Placental pericyte (primary cell): ENCODE measurements around the gene ZBTB8A. TPM values are rescaled to one million over a fixed set of nuclear protein-coding genes. Genes with fewer than 3 reads are reported as not detected.

Experiments
- small RNA-seq: library from RNA; depleted of rRNA; stranded (forward); fragments of <200 nt; gene quantifications from one replicate; pipeline ENCODE3, GENCODE V24; 2012; ENCODE audit warnings: low replicate concordance
- total RNA-seq: library from RNA; depleted of rRNA; stranded (reverse); fragments of >200 nt; gene quantifications from 2 replicates; pipeline ENCODE4 v1.2.3, GENCODE V29; 2012

The ZBTB8A gene
- 5.2 and 8.1 TPM in 2 replicates for total RNA-seq

GRCh38 chr1:32538887-32539583 lies at the start of gene ZBTB8A:
TSS of gene ZBTB8A (plus strand) at chr1:32539427. CDS start at chr1:32592932, 53,505 bp downstream.

GRCh38 chr1:32650248-32650751 lies 111.1 kb downstream of the ZBTB8A start, which contains the start of gene ZBTB8OS:
TSS of gene ZBTB8OS (minus strand) at chr1:32650550. CDS start at chr1:32650529, 21 bp downstream.

GRCh38 chr1:32650752-32651460 lies 111.7 kb downstream of the ZBTB8A start, which contains the start of gene RBBP4:
TSS of gene RBBP4 (plus strand) at chr1:32651208. CDS start at chr1:32651307, 99 bp downstream.

Small RNA genes within 50 kb of the gene (small RNA-seq; reads per million reads assigned to genes)
- gene RF00019: not detected

Other genes with a start within 250 kb of the ZBTB8A start
- 67.8 and 89.0 TPM in 2 replicates for gene HDAC1, start 247.3 kb upstream of the ZBTB8A start, total RNA-seq
- gene MARCKSL1, start 203.2 kb upstream of the ZBTB8A start, total RNA-seq: 18.2 and 33.5 TPM in 2 replicates
- 1.7 and 1.8 TPM in 2 replicates for gene FAM229A, start 176.9 kb upstream of the ZBTB8A start, total RNA-seq
- gene TSSK3, start 176.9 kb upstream of the ZBTB8A start, total RNA-seq: 0.57 and 1.3 TPM in 2 replicates
- 75.7 and 110 TPM in 2 replicates for gene BSDC1, start 145.0 kb upstream of the ZBTB8A start, total RNA-seq
- not detected in 2 replicates for gene ZBTB8B, start 74.4 kb upstream of the ZBTB8A start, total RNA-seq
- gene ZBTB8OS, start 111.1 kb downstream of the ZBTB8A start, total RNA-seq: 30.4 and 32.2 TPM in 2 replicates
- 126 and 163 TPM in 2 replicates for gene RBBP4, start 111.8 kb downstream of the ZBTB8A start, total RNA-seq
- gene SYNC, start 163.3 kb downstream of the ZBTB8A start, total RNA-seq: 6.3 and 12.9 TPM in 2 replicates